HepG2 (cell line): ENCODE data around the gene CTDSP2. TPM values are rescaled to one million over a fixed set of nuclear protein-coding genes. Genes with fewer than 3 reads are reported as not detected.

Source experiments
- ATAC-seq: fragments of 200-7000 bp; cut with Tn5 transposase; 3 replicates; pipeline ENCODE4 v1.9.1; 2020; ENCODE audit warnings: mild to moderate bottlenecking, moderate library complexity
- BruUV-seq: library from RNA; stranded (reverse); fragments of 400-500 nt; replicated peaks from 2 replicates; lab custom pipeline; 2021; lab: Mats Ljungman, UMichigan
- CTCF ChIA-PET: fragments of 300-600 bp; formaldehyde crosslinking; extraction: SDS; loops from one replicate; lab custom pipeline; 2021; ENCODE audit warnings: low total read pairs, inconsistent platforms, low intra/inter-chr PET ratio; lab: Yijun Ruan, JAX
- POLR2A ChIA-PET: fragments of 350-600 bp; sonication (Branson Sonifier 250); formaldehyde crosslinking; loops from one replicate; lab custom pipeline; 2020; ENCODE audit warnings: antibody characterized with exemption, inconsistent platforms; lab: Yijun Ruan, JAX
- DNase-seq: peaks from one replicate; pipeline ENCODE4 v3.0.0-alpha.2; 2015; ENCODE audit warnings: low spot score
- FAIRE-seq: peaks from 3 replicates; lab custom pipeline; 2011; peaks lifted over from hg19 to GRCh38; lab: Jason Lieb, UNC
- H2AFZ ChIP-seq: one replicate; pipeline ENCODE4 v1.6.1; 2011; ENCODE audit warnings: low read length, inconsistent platforms
- H3K27ac ChIP-seq: fragments of 300-600 bp; 3 replicates; pipeline ENCODE4 v1.8.0; 2011; ENCODE audit warnings: mixed run types, mild to moderate bottlenecking, mixed read lengths, low read length, inconsistent platforms; ENCODE audit not compliant: insufficient read depth; ENCODE audit errors: extremely low read length
- H3K27me3 ChIP-seq, 2 experiments: fragments of 200-600 bp in 1 of 2; 2 replicates in 1 of 2; 3 replicates in 1 of 2; pipeline versions ENCODE4 v1.6.0 to v1.8.0; 2011; ENCODE audit warnings: low read length in 2 of 2, mild to moderate bottlenecking in 2 of 2, moderate library complexity in 2 of 2, inconsistent platforms in 1 of 2; ENCODE audit not compliant: insufficient read depth in 2 of 2, control insufficient read depth in 1 of 2
- H3K36me3 ChIP-seq, 2 experiments: fragments of 200-600 bp in 1 of 2; replicated peaks in 1 of 2; 2 replicates in 1 of 2; 3 replicates in 1 of 2; pipeline versions ENCODE4 v1.5.1 to v1.8.0; 2011; ENCODE audit warnings: low read length in 2 of 2, inconsistent platforms in 1 of 2; ENCODE audit not compliant: insufficient read depth in 2 of 2, control insufficient read depth in 1 of 2
- H3K4me1 ChIP-seq: 2 replicates; pipeline ENCODE4 v1.5.1; 2012; ENCODE audit warnings: low read length, inconsistent platforms; ENCODE audit not compliant: insufficient read depth
- H3K4me2 ChIP-seq: 2 replicates; pipeline ENCODE4 v1.6.0; 2011; ENCODE audit warnings: low read depth, low read length, inconsistent platforms
- H3K4me3 ChIP-seq, 3 experiments: fragments of 200-600 bp in 1 of 3; sonication (generic), shearing (Covaris generic) in 1 of 3; replicated peaks in 1 of 3; 2 replicates each; pipeline ENCODE4 v1.5.1; 2011 to 2016; ENCODE audit warnings: low read length in 3 of 3, inconsistent platforms in 2 of 3, low read depth in 2 of 3, mild to moderate bottlenecking in 2 of 3, control low read depth in 1 of 3, mixed read lengths in 1 of 3; ENCODE audit not compliant: insufficient read depth in 1 of 3
- H3K79me2 ChIP-seq: one replicate; pipeline ENCODE4 v1.6.1; 2011; ENCODE audit warnings: low read length, inconsistent platforms; ENCODE audit not compliant: insufficient read depth
- H3K9ac ChIP-seq: 2 replicates; pipeline ENCODE4 v1.6.0; 2011; ENCODE audit warnings: mild to moderate bottlenecking, low read depth, low read length, inconsistent platforms; ENCODE audit not compliant: insufficient read depth
- H3K9me3 ChIP-seq: 2 replicates; pipeline ENCODE4 v1.5.1; 2012; ENCODE audit warnings: mild to moderate bottlenecking, low read length
- H4K20me1 ChIP-seq: 2 replicates; pipeline ENCODE4 v1.6.0; 2011; ENCODE audit warnings: inconsistent platforms, mild to moderate bottlenecking, low read length, moderate library complexity; ENCODE audit not compliant: insufficient read depth
- FOXP1 ChIP-seq, 2 experiments: fragments of 450-650 bp in 1 of 2; IDR thresholded peaks; 2 replicates each; pipeline ENCODE4 v1.6.1; 2017 to 2018; ENCODE audit warnings: antibody characterized with exemption in 1 of 2
- NFKB2 ChIP-seq: sonication (generic); formaldehyde crosslinking; IDR thresholded peaks from 2 replicates; pipeline ENCODE4 v1.4.0; 2020; ENCODE audit warnings: missing genetic modification reagents, borderline replicate concordance
- SALL2 ChIP-seq: sonication (generic); formaldehyde crosslinking; IDR thresholded peaks from 2 replicates; pipeline ENCODE4 v1.8.1; 2023; ENCODE audit warnings: mild to moderate bottlenecking, missing genetic modification reagents, inconsistent platforms
- SMAD9 ChIP-seq: sonication (generic); formaldehyde crosslinking; IDR thresholded peaks from 2 replicates; pipeline ENCODE4 v1.5.1; 2020; ENCODE audit warnings: mild to moderate bottlenecking, missing genetic modification reagents
- ZNF136 ChIP-seq: sonication (generic); formaldehyde crosslinking; IDR thresholded peaks from 2 replicates; pipeline ENCODE4 v1.8.1; 2022; ENCODE audit warnings: low read depth, mild to moderate bottlenecking, moderate library complexity, missing genetic modification reagents
- ZNF180 ChIP-seq: sonication (generic); formaldehyde crosslinking; IDR thresholded peaks from 2 replicates; pipeline ENCODE4 v1.4.0; 2020; ENCODE audit warnings: low read depth, missing genetic modification reagents, borderline replicate concordance
- ZSCAN30 ChIP-seq: sonication (generic); formaldehyde crosslinking; IDR thresholded peaks from 2 replicates; pipeline ENCODE4 v1.5.0; 2020; ENCODE audit warnings: mild to moderate bottlenecking, missing genetic modification reagents
- WGBS: methylation state at CpG from one replicate; pipeline ENCODE4 v1.1.6; 2017; ENCODE audit warnings: low lambda C conversion rate; 5-methylcytosine and 5-hydroxymethylcytosine counted together
- in situ Hi-C: cut with HindIII; loops from 2 replicates; pipeline ENCODE4 v1.10.0; 2017; ENCODE audit warnings: low pct_unique_long_range_greater_than_20kb; ENCODE audit not compliant: extremely low pct_ligation_motif_present
- intact Hi-C: fragments of 100-400 bp; cut with micrococcal nuclease; formaldehyde crosslinking; loops from one replicate; pipeline ENCODE4 v1.10.0; 2022; ENCODE audit not compliant: unreplicated experiment
- polyA plus RNA-seq, 8 experiments: library from polyadenylated mRNA; depleted of rRNA in 3 of 8; stranded (reverse) in 7 of 8; unstranded in 1 of 8; fragments of >200 nt; fragmentation: Illumina TruSeq in 4 of 8; extraction: Trizol in 4 of 8; gene quantifications; 2 replicates each; pipeline versions ENCODE4 v1.2.1 to v1.2.3, GENCODE V29; 2011 to 2016; ENCODE audit warnings: low read depth in 4 of 8, missing spikeins in 1 of 8, mixed read lengths in 1 of 8; ENCODE audit not compliant: insufficient read depth in 1 of 8
- total RNA-seq, 5 experiments: library from RNA; depleted of rRNA; stranded (reverse); fragments of >200 nt; fragmentation: Illumina TruSeq; extraction: Trizol; gene quantifications; 2 replicates each; pipeline ENCODE4 v1.2.3, GENCODE V29; 2016; ENCODE audit warnings: low read depth in 1 of 5
- TF ChIP-seq, protein P1 (sequence below): IDR thresholded peaks from 2 replicates; pipeline ENCODE4 v1.6.1; 2018; ENCODE audit warnings: missing genetic modification reagents, mild to moderate bottlenecking, missing compliant biosample characterization

The CTDSP2 gene
- total and polyA plus RNA-seq, 2 of the 13 experiments (the other 11 are each of a cell fraction or from before 2014, with no cell fraction given) = 38.1 to 82.5 TPM

DNA sequence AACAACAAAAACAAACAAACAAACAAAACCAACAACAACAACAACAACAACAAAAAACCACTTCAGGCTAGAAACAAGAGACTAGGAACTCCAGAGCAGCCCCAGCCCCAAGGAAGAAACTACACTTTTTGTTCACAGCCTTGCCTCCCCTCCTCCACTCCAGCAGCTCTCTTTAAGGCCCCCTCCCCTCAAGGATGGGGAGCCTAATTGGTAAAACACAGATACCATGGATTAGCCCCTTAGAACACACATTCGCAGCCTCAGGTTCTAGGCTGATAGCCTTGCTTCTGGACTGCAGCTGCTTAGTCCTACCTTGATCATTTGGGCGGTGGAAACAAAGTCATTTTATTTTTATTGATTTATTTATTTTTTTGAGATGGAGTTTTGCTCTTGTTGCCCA, 16.1 kb downstream of the CTDSP2 start:
- peaks cover 53% of the 10 kb centered on the region for H3K79me2 ChIP-seq
- 93% methylated on average over 2 of the region's 2 CpGs for WGBS
- FAIRE-seq = no peak
- no peak for ATAC-seq
- TF ChIP-seq ZNF136 (CRISPR knock-in tag) (no peak), ZNF180 (no peak), FOXP1 (IDR thresholded peaks at IDR 0.05) (peak; percentile 73), FOXP1 (CRISPR knock-in tag; IDR thresholded peaks at IDR 0.05) (no peak)
- CTCF ChIA-PET = interaction anchor here (3.9 kb wide), 1 partner anchor 74 kb away, joined by 165 read pairs; no protein-coding TSS in a partner anchor
- BruUV-seq = no TSS peak
- H3K27ac ChIP-seq = no peak overlapping the region
- intact Hi-C loops = loop anchor here (2.0 kb wide), 1 partner anchor 14 kb away; no protein-coding TSS in a partner anchor
- no peak overlapping the region for H2AFZ ChIP-seq
- no peaks in the 10 kb centered on the region for H3K27me3 ChIP-seq
- no peak for DNase-seq
- H3K4me2 ChIP-seq = no peak overlapping the region
- POLR2A ChIA-PET = no interaction called here
- no peaks in the 10 kb centered on the region for H3K9me3 ChIP-seq
- peaks cover 69% of the 10 kb centered on the region for H4K20me1 ChIP-seq
- no peak overlapping the region for H3K4me3 ChIP-seq
- H3K4me1 ChIP-seq = peaks cover 30% of the 10 kb centered on the region
- in situ Hi-C loops = no loop called here
- H3K9ac ChIP-seq = no peak overlapping the region
- peaks cover 28 to 49% of the 10 kb centered on the region in 2 experiments for H3K36me3 ChIP-seq

DNA sequence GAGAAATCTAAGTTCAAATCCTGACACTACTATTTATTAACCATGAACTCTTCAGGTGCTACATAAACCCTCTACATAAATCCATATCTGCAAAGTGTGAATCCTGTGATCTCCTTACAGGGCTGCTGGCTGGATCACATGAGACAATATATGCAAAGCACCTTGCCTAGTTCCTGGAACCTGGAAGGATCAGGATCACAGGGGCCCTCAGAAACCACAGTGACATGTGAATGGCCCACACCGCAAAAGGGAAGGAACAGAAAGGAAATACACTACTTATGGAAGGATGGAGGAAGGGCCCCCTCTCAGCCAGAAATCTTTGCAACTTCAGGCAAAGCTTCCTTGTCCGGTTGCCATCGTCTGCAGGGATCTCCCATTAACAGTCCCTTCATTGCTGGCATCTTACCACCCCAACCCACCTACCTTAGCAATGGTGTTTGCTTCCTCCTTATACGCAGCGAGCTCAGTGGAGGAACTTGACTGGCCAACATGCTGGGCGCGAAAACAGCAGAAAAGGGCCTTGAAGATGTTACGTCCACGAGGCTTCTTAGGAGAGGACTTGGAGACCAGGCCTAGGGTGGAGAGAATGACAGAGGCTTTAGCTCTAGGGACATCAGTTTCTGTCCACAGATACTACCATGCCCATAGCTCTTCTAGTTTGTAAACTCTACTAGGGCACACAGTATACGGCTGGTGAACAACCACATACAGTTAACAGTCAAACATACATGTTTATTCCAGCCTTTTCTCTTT, 17.3 kb downstream of the CTDSP2 start:
- Histone ChIP-seq H3K9ac (no peak overlapping the region), H2AFZ (no peak overlapping the region), H3K4me3 (no peak overlapping the region), H3K79me2 (peaks cover 44% of the 10 kb centered on the region), H3K36me3 (peaks cover 34 to 61% of the 10 kb centered on the region in 2 experiments), H3K4me1 (peaks cover 18% of the 10 kb centered on the region), H3K9me3 (no peaks in the 10 kb centered on the region), H3K27ac (no peak overlapping the region), H3K4me2 (no peak overlapping the region), H4K20me1 (peaks cover 66% of the 10 kb centered on the region), H3K27me3 (no peaks in the 10 kb centered on the region)
- intact Hi-C loops = no loop called here
- in situ Hi-C loops = no loop called here
- CTCF ChIA-PET = interaction anchor here (3.9 kb wide), 1 partner anchor 75 kb away, joined by 165 read pairs; no protein-coding TSS in a partner anchor
- no TSS peak for BruUV-seq
- ATAC-seq (no peak), DNase-seq (no peak), FAIRE-seq (no peak)
- POLR2A ChIA-PET = interaction anchor here (1.1 kb wide), 1 partner anchor 17 kb away, joined by 3 read pairs; no protein-coding TSS in a partner anchor
- WGBS = 97% methylated on average over 10 of the region's 10 CpGs
- TF ChIP-seq ZSCAN30 (CRISPR knock-in tag) (no peak), NFKB2 (CRISPR knock-in tag) (no peak), SALL2 (CRISPR knock-in tag) (no peak), SMAD9 (no peak)
- TF ChIP-seq, protein P1, sequence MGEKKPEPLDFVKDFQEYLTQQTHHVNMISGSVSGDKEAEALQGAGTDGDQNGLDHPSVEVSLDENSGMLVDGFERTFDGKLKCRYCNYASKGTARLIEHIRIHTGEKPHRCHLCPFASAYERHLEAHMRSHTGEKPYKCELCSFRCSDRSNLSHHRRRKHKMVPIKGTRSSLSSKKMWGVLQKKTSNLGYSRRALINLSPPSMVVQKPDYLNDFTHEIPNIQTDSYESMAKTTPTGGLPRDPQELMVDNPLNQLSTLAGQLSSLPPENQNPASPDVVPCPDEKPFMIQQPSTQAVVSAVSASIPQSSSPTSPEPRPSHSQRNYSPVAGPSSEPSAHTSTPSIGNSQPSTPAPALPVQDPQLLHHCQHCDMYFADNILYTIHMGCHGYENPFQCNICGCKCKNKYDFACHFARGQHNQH = no peak
